Upper lobe of left lung (tissue), 6 donors: ENCODE measurements around the gene DEFB113. TPM values are rescaled to one million over a fixed set of nuclear protein-coding genes. Genes with fewer than 3 reads are reported as not detected.
"Not testable (repeated sequence)": the region's sequence is repeated elsewhere in the genome, so short reads cannot be mapped to it uniquely, and the experiment has no call there.

ENCODE experiments used
- ATAC-seq, 2 donors: fragments of 200-7000 bp; cut with Tn5 transposase; one replicate each; pipeline ENCODE4 v1.9.1; 2022; ENCODE audit warnings: mild to moderate bottlenecking in 2 of 2, moderate library complexity in 2 of 2; ENCODE audit not compliant: low FRiP score in 2 of 2
- DNase-seq, 2 donors: peaks; one replicate each; pipeline ENCODE4 v3.0.0-alpha.2; 2019 to 2020
- H3K27ac ChIP-seq, 4 donors: fragments of 200-600 bp; sonication (generic); one replicate each; pipeline ENCODE4 v1.5.1; 2016 to 2019
- H3K27me3 ChIP-seq, 4 donors: fragments of 200-600 bp; sonication (generic); one replicate each; pipeline ENCODE4 v1.5.1; 2017 to 2019
- H3K36me3 ChIP-seq, 4 donors: fragments of 200-600 bp; sonication (generic); one replicate each; pipeline ENCODE4 v1.5.1; 2016 to 2019
- H3K4me1 ChIP-seq, 4 donors: fragments of 200-600 bp; sonication (generic); one replicate each; pipeline ENCODE4 v1.5.1; 2018 to 2019
- H3K4me3 ChIP-seq, 4 donors: fragments of 200-600 bp; sonication (generic); one replicate each; pipeline ENCODE4 v1.5.1; 2017 to 2019; ENCODE audit warnings: mild to moderate bottlenecking in 2 of 4, moderate library complexity in 1 of 4
- H3K9me3 ChIP-seq, 4 donors: fragments of 200-600 bp; sonication (generic); one replicate each; pipeline ENCODE4 v1.5.1; 2018 to 2019
- CTCF ChIP-seq, 6 experiments: fragments of 450-650 bp in 4 of 6; fragments of 200-600 bp in 2 of 6; sonication (generic) in 2 of 6; IDR thresholded peaks; one replicate each; pipeline ENCODE4 v1.5.1; 2016 to 2019; ENCODE audit warnings: antibody characterized with exemption in 6 of 6
- EP300 ChIP-seq, 4 donors: sonication (generic); formaldehyde crosslinking; IDR thresholded peaks; one replicate each; pipeline ENCODE4 v1.5.1; 2017; ENCODE audit warnings: antibody characterized with exemption in 4 of 4, control low read depth in 2 of 4
- POLR2A ChIP-seq, 4 donors: fragments of 450-650 bp; IDR thresholded peaks; one replicate each; pipeline ENCODE4 v1.5.1; 2016 to 2017; ENCODE audit warnings: antibody characterized with exemption in 4 of 4, mild to moderate bottlenecking in 2 of 4
- POLR2AphosphoS5 ChIP-seq, 2 donors: sonication (generic); formaldehyde crosslinking; IDR thresholded peaks; one replicate each; pipeline ENCODE4 v1.5.1; 2017; ENCODE audit warnings: antibody characterized with exemption in 2 of 2
- WGBS, 2 donors: methylation state at CpG; one replicate each; pipeline ENCODE4 v1.1.5; 2017 to 2018; 5-methylcytosine and 5-hydroxymethylcytosine counted together
- total RNA-seq, 6 donors: library from RNA; depleted of rRNA in 4 of 6; stranded (reverse); fragments of >200 nt in 4 of 6; gene quantifications; one replicate each; pipeline versions ENCODE4 v1.1.0 to v1.2.1, GENCODE V29; 2016 to 2021
- donor health status: DM: no; HTN: no; CAD: no; lungs with moderate emphysema.
- donor health status: DM: no; HTN: yes; CAD: no; lungs with severe emphysema.

Gene DEFB113
- total RNA-seq, 6 donors from 2014 or later: not detected

GRCh38 chr6:49946835-49947234 is 22.6 kb downstream of the DEFB113 start:
- H3K4me1 ChIP-seq: no peaks in the 10 kb centered on the region
- TF ChIP-seq EP300 (IDR thresholded peaks at IDR 0.05) (no peak), POLR2A (IDR thresholded peaks at IDR 0.05) (no peak), POLR2AphosphoS5 (IDR thresholded peaks at IDR 0.05) (no peak), CTCF (IDR thresholded peaks at IDR 0.05) (no peak)
- DNase-seq: no peak
- H3K4me3 ChIP-seq: no peak overlapping the region
- H3K36me3 ChIP-seq: no peaks in the 10 kb centered on the region
- ATAC-seq: no peak
- 64 to 86% methylated on average over 2 of the region's 2 CpGs for WGBS, 2 donors
- no peaks in the 10 kb centered on the region for H3K9me3 ChIP-seq
- no peak overlapping the region for H3K27ac ChIP-seq
- H3K27me3 ChIP-seq: no peaks in the 10 kb centered on the region

GRCh38 chr6:49944068-49944467 is 25.4 kb downstream of the DEFB113 start:
- ATAC-seq: not testable (repeated sequence)
- WGBS, 2 donors: 93 to 94% methylated on average over 3 of the region's 3 CpGs

GRCh38 chr6:49939993-49940498 is 29.4 kb downstream of the DEFB113 start:
- DNase-seq: no peak
- Histone ChIP-seq H3K4me3 (no peak overlapping the region), H3K36me3 (no peaks in the 10 kb centered on the region), H3K27me3 (no peaks in the 10 kb centered on the region), H3K27ac (no peak overlapping the region), H3K4me1 (no peaks in the 10 kb centered on the region), H3K9me3 (no peaks in the 10 kb centered on the region)
- WGBS, 2 donors: 56 to 75% methylated on average over 3 of the region's 3 CpGs
- ATAC-seq: no peak
- TF ChIP-seq EP300 (IDR thresholded peaks at IDR 0.05): no peak
- TF ChIP-seq CTCF (IDR thresholded peaks at IDR 0.05): no peak
- no peak for TF ChIP-seq POLR2AphosphoS5 (IDR thresholded peaks at IDR 0.05)
- no peak for TF ChIP-seq POLR2A (IDR thresholded peaks at IDR 0.05)

More at GRCh38 chr6:49944068-49944467, 25.4 kb downstream of the DEFB113 start:
- not testable (repeated sequence) for H3K4me1 ChIP-seq, H3K27ac ChIP-seq, H3K27me3 ChIP-seq, DNase-seq, H3K36me3 ChIP-seq, H3K4me3 ChIP-seq, H3K9me3 ChIP-seq

GRCh38 chr6:49937811-49938210 is 31.6 kb downstream of the DEFB113 start:
- Histone ChIP-seq H3K4me3 (no peak overlapping the region), H3K27ac (no peak overlapping the region), H3K27me3 (no peaks in the 10 kb centered on the region), H3K36me3 (no peaks in the 10 kb centered on the region), H3K4me1 (no peaks in the 10 kb centered on the region), H3K9me3 (no peaks in the 10 kb centered on the region)
- no peak for TF ChIP-seq CTCF (IDR thresholded peaks at IDR 0.05)
- no peak for TF ChIP-seq POLR2AphosphoS5 (IDR thresholded peaks at IDR 0.05)
- no peak for TF ChIP-seq EP300 (IDR thresholded peaks at IDR 0.05)
- no peak for TF ChIP-seq POLR2A (IDR thresholded peaks at IDR 0.05)
- no peak for ATAC-seq
- DNase-seq: no peak

GRCh38 chr6:49937017-49937416 is 32.4 kb downstream of the DEFB113 start:
- no peak for DNase-seq
- no peaks in the 10 kb centered on the region for H3K27me3 ChIP-seq
- WGBS, 2 donors: 51 to 62% methylated on average over 2 of the region's 2 CpGs
- no peak overlapping the region for H3K27ac ChIP-seq
- H3K36me3 ChIP-seq: no peaks in the 10 kb centered on the region
- H3K4me1 ChIP-seq: no peaks in the 10 kb centered on the region
- no peak for TF ChIP-seq POLR2A (IDR thresholded peaks at IDR 0.05)
- TF ChIP-seq POLR2AphosphoS5 (IDR thresholded peaks at IDR 0.05): no peak
- TF ChIP-seq CTCF (IDR thresholded peaks at IDR 0.05): no peak
- no peak for TF ChIP-seq EP300 (IDR thresholded peaks at IDR 0.05)
- ATAC-seq: no peak
- no peaks in the 10 kb centered on the region for H3K9me3 ChIP-seq
- no peak overlapping the region for H3K4me3 ChIP-seq
